NCI-H1092 (cell line): ENCODE measurements around the gene CSAD.
"Not testable (repeated sequence)": the region's sequence is repeated elsewhere in the genome, so short reads cannot be mapped to it uniquely, and the experiment has no call there.

Experiments used
- DNase-seq: peaks from one replicate; lab custom pipeline; 2025; lab: John Stamatoyannopoulos, UW

CSAD gene

GRCh38 chr12:53145383-53146260, 35.1 kb downstream of the CSAD start:
- no peak for DNase-seq

DNA sequence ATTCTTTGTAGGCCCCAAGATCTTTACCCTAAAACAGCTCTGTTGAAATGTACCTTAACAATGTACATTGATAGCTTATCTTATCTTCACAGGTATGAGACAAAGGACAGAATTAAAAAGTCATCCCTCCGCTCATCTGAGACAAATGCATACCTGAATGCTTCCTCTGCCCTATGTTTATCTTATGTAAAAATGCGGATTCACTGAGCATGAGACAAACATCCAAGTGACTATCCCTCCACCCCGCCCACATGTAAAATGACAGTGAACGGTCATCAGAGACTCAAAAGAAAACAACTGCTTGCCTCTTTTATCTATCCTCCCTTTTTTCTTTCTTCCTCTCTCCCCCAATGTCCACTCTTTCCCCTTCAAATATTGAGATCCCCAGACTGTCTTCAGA, 37.4 kb downstream of the CSAD start:
- no peak for DNase-seq

DNA sequence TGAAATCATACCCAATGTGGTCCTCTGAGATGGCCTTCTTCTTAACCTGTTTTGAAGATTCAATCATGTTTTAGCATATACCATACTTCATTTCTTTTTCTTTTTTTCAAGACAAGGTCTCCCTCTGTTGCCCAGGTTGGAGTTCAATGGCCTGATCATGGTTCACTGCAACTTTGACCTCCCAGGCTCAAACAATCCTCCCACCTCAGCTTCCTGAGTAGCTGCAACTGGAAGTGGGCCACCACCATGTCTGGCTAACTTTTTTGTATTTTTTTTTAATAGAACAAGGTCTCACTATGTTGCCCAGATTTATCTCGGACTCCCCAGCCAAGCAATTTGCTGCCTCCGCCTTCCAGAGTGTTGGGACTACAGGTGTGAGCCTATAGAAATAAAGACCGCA, 47.0 kb downstream of the CSAD start:
- DNase-seq, result no peak

GRCh38 chr12:53131844-53132243, 48.9 kb downstream of the CSAD start:
- DNase-seq, result no peak

GRCh38 chr12:53128780-53129569, 51.8 kb downstream of the CSAD start:
- no peak for DNase-seq

- no peak for DNase-seq
Measured at GRCh38 chr12:53127169-53127568, 53.6 kb downstream of the CSAD start.

DNA sequence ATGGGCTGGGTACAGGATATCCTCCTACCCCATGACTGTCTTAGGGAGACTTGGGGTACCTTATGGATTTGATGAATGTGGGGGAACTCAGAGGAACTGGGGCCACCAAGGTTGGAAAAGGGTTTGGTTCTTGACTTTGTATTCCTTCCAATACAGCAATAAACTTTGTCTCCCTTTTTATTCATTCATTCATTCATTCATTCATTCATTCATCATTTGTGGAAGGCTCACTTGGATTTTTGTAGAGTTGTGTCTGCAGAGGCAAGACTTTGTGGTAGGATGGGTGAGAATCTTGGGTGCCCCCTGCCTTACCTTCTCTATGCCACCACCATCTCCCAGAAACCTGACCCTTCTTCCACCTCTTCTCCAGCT, 56.4 kb downstream of the CSAD start:
- no peak for DNase-seq

DNA sequence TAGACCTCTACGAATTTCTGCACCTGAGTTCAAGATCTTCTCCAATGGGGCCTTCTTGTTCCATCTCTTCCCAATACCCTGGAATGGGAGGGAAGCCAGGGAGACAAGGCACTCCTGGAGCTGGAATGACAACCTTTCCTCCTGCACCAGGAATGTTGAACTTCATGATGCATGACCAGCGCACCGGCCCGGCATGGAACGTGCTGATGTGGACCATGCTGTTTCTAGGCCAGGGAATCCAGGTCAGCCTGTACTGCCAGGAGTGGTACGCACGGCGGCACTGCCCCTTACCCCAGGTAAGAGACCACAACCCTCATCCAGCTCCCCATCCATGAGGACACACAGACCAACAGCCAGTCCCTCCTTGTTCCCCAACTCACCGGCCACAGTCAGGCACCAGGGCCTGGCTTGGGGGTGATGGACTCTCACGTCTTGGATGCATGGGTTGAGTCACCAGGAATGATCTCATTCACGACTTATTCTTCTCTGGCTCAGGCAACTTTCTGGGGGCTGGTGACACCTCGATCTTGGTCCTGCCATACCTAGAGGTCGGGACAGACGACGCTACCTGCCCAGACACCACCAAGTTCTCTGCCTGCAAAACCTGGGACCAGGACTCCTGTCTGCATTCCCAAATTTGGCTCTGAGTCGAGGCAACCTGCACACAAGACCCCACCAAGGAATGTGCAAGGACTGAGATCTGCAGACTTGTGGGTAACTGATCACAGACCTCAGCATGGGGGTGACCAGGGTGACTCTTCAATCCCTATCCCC, 57.0 kb downstream of the CSAD start:
- DNase-seq, result no peak

DNA sequence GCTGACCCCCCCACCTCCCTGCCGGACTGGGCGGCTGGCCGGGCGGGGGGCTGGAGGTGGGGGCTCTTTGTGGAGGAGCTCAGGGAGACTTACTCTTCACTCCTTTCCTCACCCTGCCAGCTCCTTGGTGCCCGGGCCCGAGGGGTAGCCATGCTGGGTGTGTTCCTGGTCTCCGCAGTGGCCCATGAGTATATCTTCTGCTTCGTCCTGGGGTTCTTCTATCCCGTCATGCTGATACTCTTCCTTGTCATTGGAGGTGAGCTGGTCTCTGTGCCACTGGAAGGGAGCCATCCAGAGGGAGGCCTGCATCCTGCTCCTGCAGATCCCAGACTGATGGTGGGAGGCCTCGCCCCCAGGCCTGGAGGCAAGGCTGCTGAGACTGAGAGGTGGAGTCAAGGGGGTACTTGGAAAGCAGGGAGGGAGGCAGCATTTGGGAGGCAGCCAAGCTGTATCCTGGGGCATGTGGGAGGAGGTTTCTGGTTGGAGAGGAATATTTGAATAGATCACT, 57.7 kb downstream of the CSAD start:
- no peak for DNase-seq

GRCh38 chr12:53120685-53121525, 59.8 kb downstream of the CSAD start:
- no peak for DNase-seq

DNA sequence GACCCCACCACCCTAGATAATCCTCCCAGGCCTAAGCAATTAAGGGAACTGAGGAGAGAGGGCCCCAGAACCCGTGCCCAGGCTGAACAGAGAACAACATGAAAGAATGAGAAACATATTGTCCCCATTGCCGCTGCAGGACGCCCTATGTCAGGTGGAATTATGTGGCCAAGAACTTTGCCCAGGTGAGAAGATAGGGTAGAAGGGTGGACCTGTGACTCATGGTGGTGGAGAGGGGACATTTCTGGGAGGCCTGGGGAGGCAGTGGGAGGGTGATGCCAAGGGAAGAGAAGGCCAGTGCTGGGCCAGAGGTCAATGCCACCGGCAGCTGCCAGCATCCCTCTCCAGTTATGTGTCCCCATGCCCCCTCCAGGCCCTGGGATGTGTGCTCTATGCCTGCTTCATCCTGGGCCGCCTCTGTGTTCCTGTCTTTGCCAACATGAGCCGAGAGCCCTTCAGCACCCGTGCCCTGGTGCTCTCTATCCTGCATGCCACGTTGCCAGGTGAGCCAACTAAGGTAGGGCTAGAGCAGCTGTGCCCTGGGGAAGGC, 61.9 kb downstream of the CSAD start:
- DNase-seq, result no peak

DNA sequence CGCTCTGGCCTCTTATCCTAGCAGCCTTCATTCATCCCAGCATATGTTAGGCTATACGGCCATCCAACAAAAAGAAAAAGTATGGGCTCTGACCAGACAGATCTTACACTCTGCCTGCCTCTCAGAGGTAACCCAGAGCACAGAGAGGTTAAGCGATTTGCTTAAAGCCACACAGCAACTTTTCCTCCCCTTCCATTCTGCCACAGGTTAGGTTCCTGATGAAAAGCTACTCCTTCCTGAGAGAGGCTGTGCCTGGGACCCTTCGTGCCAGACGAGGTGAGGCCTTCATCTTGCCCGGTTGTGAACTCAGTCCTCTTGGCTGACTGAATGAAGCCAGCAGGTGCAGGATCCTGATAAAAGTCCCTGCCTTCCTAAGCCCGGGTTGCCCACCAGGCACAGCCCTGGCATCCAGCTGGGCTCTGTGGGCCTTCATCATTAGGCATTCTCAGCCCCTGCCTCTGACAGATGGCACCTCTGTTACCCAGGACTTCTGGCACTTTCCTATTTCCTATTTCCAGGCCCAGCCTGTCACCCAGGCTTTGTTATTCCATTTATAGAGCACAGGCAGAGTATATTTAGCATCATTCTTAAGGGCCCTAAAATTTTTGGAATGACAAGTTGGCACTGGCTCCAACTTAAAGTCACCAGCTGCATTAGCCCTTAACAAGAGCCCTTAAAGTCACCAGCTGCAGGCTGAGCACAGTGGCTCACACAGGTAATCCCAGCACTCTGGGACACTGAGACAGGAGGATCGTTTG, 64.7 kb downstream of the CSAD start:
- no peak for DNase-seq

- DNase-seq, result no peak
Measured at GRCh38 chr12:53115112-53115890, 65.4 kb downstream of the CSAD start.

DNA sequence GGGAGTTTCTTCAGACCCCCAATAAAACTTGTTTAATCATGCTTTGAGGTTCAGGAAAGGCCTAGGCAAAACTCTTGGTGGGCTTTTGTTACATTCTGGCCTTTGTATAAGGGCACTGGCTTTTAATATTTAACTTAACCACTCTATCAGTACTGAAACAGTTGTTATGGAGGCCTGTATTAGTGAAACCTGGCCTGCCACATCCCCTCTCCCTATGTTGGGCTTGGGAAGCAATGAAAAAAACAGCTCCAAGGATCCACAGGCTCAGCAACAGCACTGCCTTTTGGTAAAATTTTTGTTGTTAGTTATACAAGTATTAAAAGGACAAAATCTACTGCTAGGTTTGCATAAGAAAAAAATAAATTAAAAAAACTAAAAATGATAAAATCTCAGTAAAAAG, 66.8 kb downstream of the CSAD start:
- DNase-seq, result no peak

GRCh38 chr12:53113136-53113705, 67.5 kb downstream of the CSAD start:
- no peak for DNase-seq

GRCh38 chr12:53112431-53112830, 68.3 kb downstream of the CSAD start:
- not testable (repeated sequence) for DNase-seq
